Measurements from ENCODE around the gene CLEC4C.
"Not testable (repeated sequence)": the region's sequence is repeated elsewhere in the genome, so short reads cannot be mapped to it uniquely, and the experiment has no call there.

DNA sequence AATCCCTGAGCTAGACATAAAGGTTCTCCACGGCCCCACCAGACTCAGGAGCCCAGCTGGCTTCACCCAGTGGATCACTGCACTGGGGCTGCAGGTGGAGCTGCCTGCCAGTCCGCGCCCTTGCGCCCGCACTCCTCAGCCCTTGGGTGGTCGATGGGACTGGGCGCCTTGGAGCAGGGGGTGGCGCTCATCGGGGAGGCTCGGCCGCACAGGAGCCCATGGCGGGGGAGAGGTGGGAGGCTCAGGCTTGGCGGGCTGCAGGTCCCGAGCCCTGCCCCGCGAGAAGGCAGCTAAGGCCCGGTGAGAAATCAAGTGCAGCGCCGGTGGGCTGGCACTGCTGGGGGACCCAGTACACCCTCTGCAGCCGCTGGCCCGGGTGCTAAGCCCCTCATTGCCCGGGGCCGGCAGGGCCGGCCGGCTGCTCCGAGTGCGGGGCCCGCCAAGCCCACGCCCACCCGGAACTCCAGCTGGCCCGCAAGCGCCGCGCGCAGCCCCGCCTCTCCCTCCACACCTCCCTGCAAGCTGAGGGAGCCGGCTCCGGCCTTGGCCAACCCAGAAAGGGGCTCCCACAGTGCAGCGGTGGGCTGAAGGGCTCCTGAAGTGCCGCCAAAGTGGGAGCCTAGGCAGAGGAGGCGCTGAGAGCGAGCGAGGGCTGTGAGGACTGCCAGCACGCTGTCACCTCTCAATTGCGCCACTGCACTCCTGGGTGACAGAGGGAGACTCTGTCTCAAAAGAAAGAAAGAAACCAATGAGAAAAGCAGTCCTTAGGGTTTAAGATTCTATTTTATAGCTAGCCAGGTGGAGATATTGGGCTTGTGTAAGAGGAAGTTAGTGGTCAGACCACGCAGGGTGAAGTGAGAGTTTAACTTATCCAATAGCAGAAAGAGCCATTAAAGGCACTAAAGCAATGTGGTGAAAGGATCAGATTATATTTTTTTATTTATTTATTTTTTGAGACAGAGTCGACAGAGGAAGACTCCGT is 5.1 kb upstream of the CLEC4C start:
- not testable (repeated sequence) for TF ChIP-seq CTCF, POLR2A (IDR thresholded peaks at IDR 0.05)

Data from testis (tissue), 2 donors.